Activated B cell treated with CpG ODN at 0.5 μM for 24 hours (primary cell): ENCODE data around the gene GDPD5. TPM values are rescaled to one million over a fixed set of nuclear protein-coding genes. Genes with fewer than 3 reads are reported as not detected.

Source experiments
- ATAC-seq: fragments of 200-7000 bp; cut with Tn5 transposase; one replicate; pipeline ENCODE4 v1.10.0; 2021; ENCODE audit warnings: low read depth, mild to moderate bottlenecking, moderate library complexity
- CTCF ChIA-PET: fragments of 350-600 bp; sonication (Branson Sonifier 250); formaldehyde crosslinking; loops from one replicate; lab custom pipeline; 2021; ENCODE audit warnings: antibody characterized with exemption; lab: Charles Lee
- POLR2A ChIA-PET: fragments of 350-600 bp; sonication (Branson Sonifier 250); formaldehyde crosslinking; loops from one replicate; lab custom pipeline; 2021; ENCODE audit warnings: antibody characterized with exemption; lab: Charles Lee
- DNase-seq: peaks from one replicate; pipeline ENCODE4 v3.0.0; 2022
- H3K27ac Mint-ChIP-seq: one replicate; pipeline ENCODE4 v1.8.0; 2020; ENCODE audit warnings: mixed read lengths
- H3K27me3 Mint-ChIP-seq: one replicate; pipeline ENCODE4 v1.8.0; 2021; ENCODE audit warnings: mixed read lengths
- H3K36me3 Mint-ChIP-seq: one replicate; pipeline ENCODE4 v1.8.0; 2021; ENCODE audit warnings: low read depth, mixed read lengths
- H3K4me1 Mint-ChIP-seq: one replicate; pipeline ENCODE4 v1.8.0; 2021; ENCODE audit warnings: mixed read lengths
- H3K4me3 Mint-ChIP-seq: one replicate; pipeline ENCODE4 v1.8.0; 2020; ENCODE audit warnings: mild to moderate bottlenecking, mixed read lengths
- H3K9me3 Mint-ChIP-seq: one replicate; pipeline ENCODE4 v1.8.0; 2020; ENCODE audit warnings: mixed read lengths
- intact Hi-C: fragments of 100-400 bp; cut with micrococcal nuclease; formaldehyde crosslinking; loops from one replicate; pipeline ENCODE4 v1.15.1; 2024
- total RNA-seq: library from RNA; stranded (reverse); gene quantifications from 2 replicates; pipeline ENCODE4 v1.2.3, GENCODE V29; 2022
- TF ChIP-seq, protein P1 (sequence below): fragments of 200-600 bp; IDR thresholded peaks from one replicate; pipeline ENCODE4 v1.8.0; 2022; ENCODE audit warnings: antibody characterized with exemption, mild to moderate bottlenecking

The GDPD5 gene
- total RNA-seq, 1 donor from 2014 or later: 22.2 TPM

DNA sequence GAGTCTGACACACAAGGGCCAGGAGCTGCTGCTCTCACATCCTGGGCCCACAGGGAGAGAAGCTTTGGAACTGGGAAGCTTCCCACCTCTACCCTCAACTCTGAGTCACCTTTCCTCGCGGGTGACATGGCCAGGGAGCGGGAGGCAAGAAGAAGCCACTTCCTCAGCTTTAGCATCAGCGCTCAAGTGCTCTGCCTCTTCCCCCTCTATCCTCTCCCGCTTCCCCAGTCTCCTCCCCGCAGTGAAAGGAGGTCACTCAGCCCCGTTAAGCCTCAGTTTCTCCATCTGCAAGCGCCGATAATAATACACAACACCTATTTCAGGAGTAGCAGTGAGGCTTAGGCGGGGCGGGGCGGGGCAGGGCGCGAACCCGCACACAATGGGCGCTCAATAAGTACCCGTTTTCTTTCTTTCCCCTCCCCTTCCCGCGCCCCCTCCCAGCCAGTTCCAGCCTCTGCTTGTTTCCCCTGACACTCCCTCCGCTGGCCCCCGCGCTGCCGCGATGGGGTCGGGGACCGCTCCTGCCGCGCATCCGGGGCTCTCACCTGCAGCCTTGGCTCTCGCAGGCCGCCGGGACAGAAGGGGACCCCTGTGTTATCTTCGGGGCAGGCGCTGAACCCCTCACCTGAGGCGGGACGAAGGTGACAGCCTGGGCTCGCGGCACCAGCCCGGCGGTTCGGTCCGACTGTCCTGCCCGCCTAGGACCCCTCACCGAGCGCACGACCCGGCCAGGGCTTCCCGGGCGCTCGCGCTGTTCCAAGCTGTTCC, 892 bp downstream of the GDPD5 start:
- DNase-seq (no peak), ATAC-seq (no peak)
- Mint-ChIP-seq H3K36me3 (no peaks in the 10 kb centered on the region), H3K27ac (no peak overlapping the region), H3K9me3 (no peaks in the 10 kb centered on the region), H3K4me1 (peaks cover 32% of the 10 kb centered on the region), H3K4me3 (peak overlapping the region; percentile 85), H3K27me3 (peaks cover 3% of the 10 kb centered on the region)
- ChIA-PET POLR2A (interaction anchor here (1.0 to 1.9 kb wide), 2 partner anchors 12 to 21 kb away, joined by 3 to 6 read pairs; no protein-coding TSS in a partner anchor), CTCF (interaction anchor here (1.2 to 1.5 kb wide), 3 partner anchors 9 to 79 kb away, joined by 3 to 8 read pairs (median 8); no protein-coding TSS in a partner anchor)
- TF ChIP-seq, protein P1, sequence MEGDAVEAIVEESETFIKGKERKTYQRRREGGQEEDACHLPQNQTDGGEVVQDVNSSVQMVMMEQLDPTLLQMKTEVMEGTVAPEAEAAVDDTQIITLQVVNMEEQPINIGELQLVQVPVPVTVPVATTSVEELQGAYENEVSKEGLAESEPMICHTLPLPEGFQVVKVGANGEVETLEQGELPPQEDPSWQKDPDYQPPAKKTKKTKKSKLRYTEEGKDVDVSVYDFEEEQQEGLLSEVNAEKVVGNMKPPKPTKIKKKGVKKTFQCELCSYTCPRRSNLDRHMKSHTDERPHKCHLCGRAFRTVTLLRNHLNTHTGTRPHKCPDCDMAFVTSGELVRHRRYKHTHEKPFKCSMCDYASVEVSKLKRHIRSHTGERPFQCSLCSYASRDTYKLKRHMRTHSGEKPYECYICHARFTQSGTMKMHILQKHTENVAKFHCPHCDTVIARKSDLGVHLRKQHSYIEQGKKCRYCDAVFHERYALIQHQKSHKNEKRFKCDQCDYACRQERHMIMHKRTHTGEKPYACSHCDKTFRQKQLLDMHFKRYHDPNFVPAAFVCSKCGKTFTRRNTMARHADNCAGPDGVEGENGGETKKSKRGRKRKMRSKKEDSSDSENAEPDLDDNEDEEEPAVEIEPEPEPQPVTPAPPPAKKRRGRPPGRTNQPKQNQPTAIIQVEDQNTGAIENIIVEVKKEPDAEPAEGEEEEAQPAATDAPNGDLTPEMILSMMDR: no peak
- intact Hi-C loops: loop anchor here (1.0 to 5.0 kb wide), 7 partner anchors 8 to 578 kb away; partner anchors contain the start of genes RPS3, SPCS2 and XRRA1

DNA sequence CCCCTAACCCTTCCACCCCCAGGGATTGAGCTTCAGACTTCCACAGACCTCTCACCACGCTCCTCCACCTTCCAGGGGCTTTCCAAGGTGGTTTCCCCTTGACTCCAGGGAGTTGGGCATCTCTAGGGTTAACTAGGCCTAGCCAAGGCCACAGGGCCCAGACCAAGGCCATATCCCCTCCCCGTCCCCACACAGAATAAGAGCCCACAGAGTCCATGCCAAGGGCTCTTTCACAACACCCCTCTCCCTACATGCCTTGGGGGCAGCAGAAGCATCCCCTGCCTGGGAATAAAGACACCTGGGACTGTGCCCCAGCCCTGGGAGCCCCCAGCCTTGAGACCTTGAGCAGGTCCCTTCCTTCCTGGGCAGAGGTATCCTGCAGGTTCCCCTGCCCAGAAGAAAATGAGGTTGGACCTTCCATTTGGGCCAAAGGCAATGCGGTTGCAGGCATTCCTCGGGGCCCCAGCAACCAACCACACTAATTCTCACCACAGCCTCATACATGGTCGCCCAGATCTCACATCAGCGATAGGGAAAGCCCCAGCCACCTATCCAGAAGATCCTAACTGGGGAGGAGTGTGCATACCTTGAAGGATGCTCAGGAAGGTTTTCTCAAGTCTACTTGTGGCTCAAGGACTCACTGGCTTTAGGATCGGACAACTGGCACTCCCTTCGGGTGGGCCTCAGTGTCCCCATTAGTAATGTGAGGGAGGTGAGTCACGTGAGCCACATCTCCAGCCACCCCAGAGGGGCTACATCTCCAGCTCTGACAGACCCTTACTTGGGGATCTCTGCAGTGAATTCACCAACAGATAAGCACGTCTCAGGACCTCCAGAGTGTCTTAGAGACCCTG, 1.7 kb downstream of the GDPD5 start:
- DNase-seq (no peak), ATAC-seq (no peak)
- peaks cover 39% of the 10 kb centered on the region for H3K4me1 Mint-ChIP-seq
- ChIA-PET CTCF (interaction anchor here (0.9 to 1.6 kb wide), 4 partner anchors 8 to 73 kb away, joined by 3 to 8 read pairs (median 4); no protein-coding TSS in a partner anchor), POLR2A (interaction anchor here (1.1 to 1.9 kb wide), 4 partner anchors 10 to 21 kb away, joined by 3 to 11 read pairs (median 4); no protein-coding TSS in a partner anchor)
- peaks cover 3% of the 10 kb centered on the region for H3K27me3 Mint-ChIP-seq
- peak overlapping the region; percentile 85 for H3K4me3 Mint-ChIP-seq
- TF ChIP-seq, protein P1: no peak
- H3K36me3 Mint-ChIP-seq: no peaks in the 10 kb centered on the region
- H3K27ac Mint-ChIP-seq: peak overlapping the region; percentile 74
- intact Hi-C loops: loop anchor here (2.0 to 5.0 kb wide), 3 partner anchors 15 to 125 kb away; partner anchors contain the start of gene RPS3
- no peaks in the 10 kb centered on the region for H3K9me3 Mint-ChIP-seq

- peak overlapping the region; percentile 85 for H3K4me3 Mint-ChIP-seq
- no peaks in the 10 kb centered on the region for H3K9me3 Mint-ChIP-seq
- intact Hi-C loops: loop anchor here (5.0 kb wide), 1 partner anchor 46 kb away; no protein-coding TSS in a partner anchor
- POLR2A ChIA-PET: interaction anchor here (1.1 to 1.9 kb wide), 4 partner anchors 9 to 20 kb away, joined by 3 to 11 read pairs (median 4); no protein-coding TSS in a partner anchor
- CTCF ChIA-PET: interaction anchor here (0.9 to 1.7 kb wide), 3 partner anchors 9 to 134 kb away, joined by 3 to 4 read pairs (median 4); no protein-coding TSS in a partner anchor
- no peaks in the 10 kb centered on the region for H3K27me3 Mint-ChIP-seq
- TF ChIP-seq, protein P1: no peak
- DNase-seq (no peak), ATAC-seq (peak; percentile 5)
- H3K27ac Mint-ChIP-seq: peak overlapping the region; percentile 74
- H3K36me3 Mint-ChIP-seq: no peaks in the 10 kb centered on the region
- peaks cover 48% of the 10 kb centered on the region for H3K4me1 Mint-ChIP-seq
These were observed 2.6 kb downstream of the GDPD5 start for GRCh38 chr11:75523189-75523588.

GRCh38 chr11:75522286-75523044, 3.3 kb downstream of the GDPD5 start:
- intact Hi-C loops: loop anchor here (5.0 kb wide), 1 partner anchor 45 kb away; no protein-coding TSS in a partner anchor
- Mint-ChIP-seq H3K36me3 (no peaks in the 10 kb centered on the region), H3K4me1 (peaks cover 55% of the 10 kb centered on the region), H3K27ac (peak overlapping the region; percentile 74), H3K27me3 (no peaks in the 10 kb centered on the region), H3K4me3 (no peak overlapping the region), H3K9me3 (no peaks in the 10 kb centered on the region)
- CTCF ChIA-PET: interaction anchor here (1.2 to 1.7 kb wide), 3 partner anchors 12 to 134 kb away, joined by 3 to 4 read pairs (median 4); no protein-coding TSS in a partner anchor
- TF ChIP-seq, protein P1: no peak
- no peak for ATAC-seq
- POLR2A ChIA-PET: interaction anchor here (0.6 to 1.6 kb wide), 5 partner anchors 9 to 123 kb away, joined by 3 to 11 read pairs (median 3); no protein-coding TSS in a partner anchor
- DNase-seq: no peak
